H1 (cell line): ENCODE results near the gene ACE. TPM values are rescaled to one million over a fixed set of nuclear protein-coding genes. Genes with fewer than 3 reads are reported as not detected.

Experiments
- CTCF ChIA-PET: fragments of 300-600 bp; sonication (Branson Sonifier 250); formaldehyde crosslinking; loops from one replicate; lab custom pipeline; 2021; ENCODE audit not compliant: partially characterized antibody; lab: Charles Lee
- POLR2A ChIA-PET: fragments of 300-600 bp; sonication (Branson Sonifier 250); formaldehyde crosslinking; loops from one replicate; lab custom pipeline; 2021; ENCODE audit warnings: inconsistent platforms; ENCODE audit not compliant: partially characterized antibody; lab: Charles Lee
- DNase-seq, 2 experiments: peaks; one replicate each; pipeline versions ENCODE4 v3.0.0 to v3.0.0-alpha.2; 2010 to 2022; ENCODE audit warnings: low spot score in 2 of 2, low read depth in 1 of 2, mixed read lengths in 1 of 2
- FAIRE-seq: peaks from 2 replicates; lab custom pipeline; 2011; peaks lifted over from hg19 to GRCh38; lab: Jason Lieb, UNC
- H2AFZ ChIP-seq: 2 replicates; pipeline ENCODE4 v1.8.1; 2012; ENCODE audit warnings: low read length, inconsistent platforms
- H2AK5ac ChIP-seq: 2 replicates; pipeline ENCODE4 v1.6.1; 2013; ENCODE audit warnings: low read depth, low read length
- H2BK120ac ChIP-seq: replicated peaks from 2 replicates; pipeline ENCODE3; 2013; ENCODE audit warnings: low read depth, low read length, inconsistent platforms
- H2BK12ac ChIP-seq: 2 replicates; pipeline ENCODE4 v1.6.1; 2013; ENCODE audit warnings: low read depth, low read length
- H2BK15ac ChIP-seq: 2 replicates; pipeline ENCODE4 v1.6.1; 2013; ENCODE audit warnings: low read length
- H2BK20ac ChIP-seq: 2 replicates; pipeline ENCODE4 v1.6.1; 2013; ENCODE audit warnings: low read length
- H2BK5ac ChIP-seq: 2 replicates; pipeline ENCODE4 v1.6.1; 2013; ENCODE audit warnings: low read depth, low read length
- H3K14ac ChIP-seq: 2 replicates; pipeline ENCODE4 v1.6.1; 2013; ENCODE audit warnings: inconsistent platforms; ENCODE audit not compliant: insufficient read length
- H3K18ac ChIP-seq: 2 replicates; pipeline ENCODE4 v1.6.1; 2013; ENCODE audit warnings: low read length; ENCODE audit errors: extremely low read depth
- H3K23ac ChIP-seq: 2 replicates; pipeline ENCODE4 v1.6.1; 2013; ENCODE audit warnings: inconsistent platforms; ENCODE audit not compliant: insufficient read length
- H3K23me2 ChIP-seq: 2 replicates; pipeline ENCODE4 v1.6.1; 2013; ENCODE audit warnings: low read depth, low read length
- H3K27ac ChIP-seq: 2 replicates; pipeline ENCODE4 v1.6.1; 2011; ENCODE audit warnings: low read depth, low read length, inconsistent platforms
- H3K27me3 ChIP-seq, 4 experiments: replicated peaks in 1 of 4; 1 replicate in 1 of 4; 2 replicates in 3 of 4; pipeline versions ENCODE4 v1.6.1 to v1.8.1; 2011 to 2013; ENCODE audit warnings: low read length in 3 of 4, mild to moderate bottlenecking in 3 of 4, inconsistent platforms in 2 of 4, mixed read lengths in 2 of 4, moderate library complexity in 1 of 4; ENCODE audit not compliant: control insufficient read depth in 3 of 4, insufficient read depth in 3 of 4; ENCODE audit errors: extremely low read depth in 1 of 4
- H3K36me3 ChIP-seq, 4 experiments: 2 replicates each; pipeline versions ENCODE4 v1.6.1 to v1.8.1; 2011 to 2013; ENCODE audit warnings: mild to moderate bottlenecking in 4 of 4, low read length in 3 of 4, moderate library complexity in 2 of 4, control low read depth in 1 of 4, inconsistent platforms in 1 of 4; ENCODE audit not compliant: insufficient read depth in 4 of 4, control insufficient read depth in 2 of 4
- H3K4ac ChIP-seq: replicated peaks from 2 replicates; pipeline ENCODE3; 2013; ENCODE audit warnings: low read length, low read depth, mixed read lengths, inconsistent platforms; ENCODE audit not compliant: insufficient read length
- H3K4me1 ChIP-seq, 4 experiments: replicated peaks in 1 of 4; 1 replicate in 1 of 4; 2 replicates in 3 of 4; pipeline versions ENCODE4 v1.6.1 to v1.8.1; 2011 to 2013; ENCODE audit warnings: low read length in 3 of 4, inconsistent platforms in 2 of 4, mixed read lengths in 1 of 4; ENCODE audit not compliant: insufficient read depth in 4 of 4, control insufficient read depth in 3 of 4
- H3K4me2 ChIP-seq, 2 experiments: 2 replicates each; pipeline versions ENCODE4 v1.6.1 to v1.8.1; 2011 to 2013; ENCODE audit warnings: low read depth in 2 of 2, low read length in 2 of 2, control low read depth in 1 of 2, inconsistent platforms in 1 of 2, mild to moderate bottlenecking in 1 of 2; ENCODE audit not compliant: insufficient read depth in 1 of 2
- H3K4me3 ChIP-seq, 4 experiments: fragments of 200-600, 300-600 bp in 1 of 4; sonication (generic), shearing (Covaris generic), sonication (Bioruptor Twin) in 1 of 4; 2 replicates each; pipeline versions ENCODE4 v1.5.1 to v1.8.1; 2011 to 2016; ENCODE audit warnings: low read length in 4 of 4, low read depth in 3 of 4, control low read depth in 2 of 4, inconsistent platforms in 2 of 4, mild to moderate bottlenecking in 2 of 4, mixed read lengths in 1 of 4, moderate library complexity in 1 of 4; ENCODE audit not compliant: insufficient read depth in 2 of 4; ENCODE audit errors: extremely low read depth in 1 of 4
- H3K56ac ChIP-seq: replicated peaks from 2 replicates; pipeline ENCODE3; 2013; ENCODE audit warnings: low read depth, mild to moderate bottlenecking, mixed read lengths, low read length, inconsistent platforms; ENCODE audit not compliant: insufficient read length
- H3K79me1 ChIP-seq: 2 replicates; pipeline ENCODE4 v1.6.1; 2013; ENCODE audit warnings: low read depth, low read length, control low read depth
- H3K79me2 ChIP-seq, 2 experiments: 2 replicates each; pipeline versions ENCODE4 v1.6.1 to v1.8.1; 2012 to 2013; ENCODE audit warnings: low read length in 2 of 2, mild to moderate bottlenecking in 2 of 2, inconsistent platforms in 1 of 2; ENCODE audit not compliant: insufficient read depth in 2 of 2, control insufficient read depth in 1 of 2
- H3K9ac ChIP-seq, 4 experiments: replicated peaks in 1 of 4; 1 replicate in 1 of 4; 2 replicates in 3 of 4; pipeline versions ENCODE4 v1.6.1 to v1.8.1; 2011 to 2013; ENCODE audit warnings: low read depth in 3 of 4, low read length in 3 of 4, control low read depth in 2 of 4, mild to moderate bottlenecking in 2 of 4, moderate library complexity in 2 of 4, inconsistent platforms in 1 of 4; ENCODE audit errors: extremely low read depth in 1 of 4
- H3K9me3 ChIP-seq, 2 experiments: 2 replicates each; pipeline versions ENCODE4 v1.6.1 to v1.8.1; 2012 to 2013; ENCODE audit warnings: mild to moderate bottlenecking in 2 of 2, moderate library complexity in 2 of 2, control low read depth in 1 of 2, inconsistent platforms in 1 of 2, low read depth in 1 of 2, low read length in 1 of 2, mixed read lengths in 1 of 2; ENCODE audit not compliant: insufficient read depth in 2 of 2
- H4K20me1 ChIP-seq, 2 experiments: replicated peaks in 1 of 2; 2 replicates each; pipeline versions ENCODE3 to v1.8.1; 2011 to 2013; ENCODE audit warnings: inconsistent platforms in 2 of 2, low read length in 2 of 2, mild to moderate bottlenecking in 1 of 2; ENCODE audit not compliant: insufficient read depth in 2 of 2, control insufficient read depth in 1 of 2
- H4K5ac ChIP-seq: 2 replicates; pipeline ENCODE4 v1.6.1; 2013; ENCODE audit warnings: low read length, low read depth, mixed read lengths, inconsistent platforms; ENCODE audit not compliant: insufficient read length
- H4K8ac ChIP-seq: 2 replicates; pipeline ENCODE4 v1.8.0; 2013; ENCODE audit warnings: mild to moderate bottlenecking, moderate library complexity, low read length, inconsistent platforms; ENCODE audit not compliant: insufficient read depth; ENCODE audit errors: extremely low read depth
- H4K91ac ChIP-seq: replicated peaks from 2 replicates; pipeline ENCODE3; 2013; ENCODE audit warnings: low read length, mixed read lengths, inconsistent platforms; ENCODE audit not compliant: insufficient read length
- ASH2L ChIP-seq: fragments of 200-600, 300-600 bp; sonication (generic); IDR thresholded peaks from one replicate; pipeline ENCODE4 v1.7.1; 2017; ENCODE audit warnings: low read length
- CEBPB ChIP-seq: IDR thresholded peaks from 2 replicates; pipeline ENCODE4 v1.6.1; 2012; ENCODE audit warnings: low read depth, low read length
- HDAC2 ChIP-seq, 2 experiments: fragments of 300-600 bp in 1 of 2; sonication (generic) in 1 of 2; IDR thresholded peaks; 2 replicates each; pipeline ENCODE4 v1.6.1; 2011 to 2012; ENCODE audit warnings: low read depth in 2 of 2, low read length in 2 of 2, mild to moderate bottlenecking in 2 of 2, moderate library complexity in 2 of 2, borderline replicate concordance in 1 of 2, inconsistent platforms in 1 of 2
- KDM1A ChIP-seq: fragments of 200-600, 300-600 bp; sonication (generic); IDR thresholded peaks from 2 replicates; pipeline ENCODE4 v1.7.1; 2016; ENCODE audit warnings: mild to moderate bottlenecking, low read length, borderline replicate concordance
- NANOG ChIP-seq: IDR thresholded peaks from 2 replicates; pipeline ENCODE4 v1.6.1; 2011; ENCODE audit warnings: low read length, low read depth, mild to moderate bottlenecking, inconsistent platforms; ENCODE audit not compliant: insufficient read depth, poor library complexity, severe bottlenecking
- POLR2AphosphoS5 ChIP-seq: IDR thresholded peaks from 2 replicates; pipeline ENCODE4 v1.6.1; 2011; ENCODE audit warnings: low read depth, low read length
- RFX5 ChIP-seq: IDR thresholded peaks from 2 replicates; pipeline ENCODE4 v1.6.1; 2011; ENCODE audit warnings: low read depth, low read length, improper control_type of control experiment, borderline replicate concordance
- RNF2 ChIP-seq: fragments of 200-900, 300-1000 bp; sonication (generic); IDR thresholded peaks from 2 replicates; pipeline ENCODE4 v1.7.1; 2016; ENCODE audit warnings: borderline replicate concordance, low read depth, mild to moderate bottlenecking, antibody characterized with exemption, low read length; ENCODE audit not compliant: poor library complexity, severe bottlenecking; ENCODE audit errors: missing control alignments
- SIN3A ChIP-seq, 2 experiments: IDR thresholded peaks in 1 of 2; conservative IDR thresholded peaks in 1 of 2; 2 replicates each; pipeline ENCODE4 v1.6.1; 2011 to 2012; ENCODE audit warnings: low read length in 2 of 2, improper control_type of control experiment in 1 of 2, low read depth in 1 of 2, mild to moderate bottlenecking in 1 of 2
- TAF1 ChIP-seq: IDR thresholded peaks from 2 replicates; pipeline ENCODE4 v1.6.1; 2011; ENCODE audit warnings: mild to moderate bottlenecking, low read depth, low read length
- TCF12 ChIP-seq: IDR thresholded peaks from 2 replicates; pipeline ENCODE4 v1.6.1; 2011; ENCODE audit warnings: low read depth, mild to moderate bottlenecking, low read length
- YY1 ChIP-seq: IDR thresholded peaks from 2 replicates; pipeline ENCODE4 v1.6.1; 2011; ENCODE audit warnings: low read depth, mild to moderate bottlenecking, low read length
- WGBS, 2 experiments: shearing (Covaris generic) in 1 of 2; methylation state at CpG; one replicate each; pipeline versions ENCODE4 v1.1.6 to v1.1.7; 2013 to 2015; ENCODE audit warnings: low lambda C conversion rate in 2 of 2, mixed read lengths in 2 of 2, inconsistent platforms in 1 of 2, low coverage in 1 of 2, missing lambda C conversion rate in 1 of 2; ENCODE audit not compliant: insufficient replicate concordance in 2 of 2, insufficient coverage in 1 of 2, insufficient read length in 1 of 2; ENCODE audit errors: extremely low coverage in 1 of 2, missing lambda C conversion rate in 1 of 2; 5-methylcytosine and 5-hydroxymethylcytosine counted together
- polyA plus RNA-seq, 7 experiments: library from polyadenylated mRNA; depleted of rRNA in 3 of 7; stranded (reverse) in 5 of 7; unstranded in 2 of 7; fragments of >200 nt in 5 of 7; fragments of 200-250 nt in 2 of 7; gene quantifications; 1 replicate in 5 of 7; 2 replicates in 1 of 7; 4 replicates in 1 of 7; pipeline versions ENCODE4 v1.2.1 to v1.2.3, GENCODE V29; 2011 to 2013; ENCODE audit warnings: missing spikeins in 2 of 7, mixed read lengths in 2 of 7
- total RNA-seq: library from RNA; stranded (reverse); fragmentation: NEBNext Ultra II Directional; extraction: Animal tissue kit (Norgen Biotek cat#: 25700); gene quantifications from 2 replicates; pipeline ENCODE4 v1.2.1, GENCODE V29; 2021

Gene ACE
- total and polyA plus RNA-seq, 2 of the 8 experiments (the other 6 are each of a cell fraction or from before 2014, with no cell fraction given), result 2.5 to 5.5 TPM

DNA sequence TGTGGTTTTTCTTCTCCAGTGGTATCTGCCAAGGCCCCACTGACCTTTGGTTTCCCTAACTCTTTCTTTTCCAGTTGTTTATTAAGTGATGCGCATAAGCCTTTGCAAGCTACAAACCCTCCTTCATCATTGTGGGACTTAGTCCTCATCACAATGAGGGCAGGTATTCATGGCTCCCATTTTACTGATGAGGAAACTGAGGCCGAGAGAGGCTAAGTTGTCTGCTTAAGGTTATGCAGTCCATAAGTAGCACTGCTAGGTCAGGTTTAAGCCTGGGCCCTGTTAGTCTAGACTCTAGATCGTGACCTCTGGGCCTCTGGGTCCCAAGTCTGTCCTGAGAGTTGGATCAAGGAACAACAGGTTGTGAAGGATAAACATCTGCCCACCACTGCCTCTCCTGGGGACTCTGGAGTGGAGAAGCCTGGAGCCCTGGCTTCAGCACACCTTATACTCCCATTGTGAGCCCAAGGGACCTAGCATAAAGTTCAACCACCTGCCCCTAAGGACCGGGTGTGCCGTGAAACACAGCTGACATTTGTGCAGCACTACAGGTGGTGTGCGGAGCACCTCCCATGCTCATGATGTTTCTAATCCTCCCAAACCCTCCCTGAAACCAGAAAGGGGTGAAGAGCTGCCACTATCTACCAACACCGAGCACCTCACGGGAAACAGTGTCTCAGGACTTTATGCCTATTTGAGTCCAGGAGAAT, 41.1 kb downstream of the ACE start:
- no peak overlapping the region for H4K91ac ChIP-seq
- H2AFZ ChIP-seq, result no peak overlapping the region
- ChIA-PET CTCF (interaction anchor here (0.6 to 1.5 kb wide), 2 partner anchors 33 to 56 kb away, joined by 3 read pairs; no protein-coding TSS in a partner anchor), POLR2A (no interaction called here)
- H2BK15ac ChIP-seq, result no peak overlapping the region
- DNase-seq (no peak), FAIRE-seq (no peak)
- H3K27ac ChIP-seq, result no peak overlapping the region
- no peak overlapping the region for H2BK12ac ChIP-seq
- no peaks in the 10 kb centered on the region for H4K20me1 ChIP-seq
- no peak overlapping the region for H3K9ac ChIP-seq
- no peak overlapping the region for H3K23ac ChIP-seq
- no peak overlapping the region for H3K4me3 ChIP-seq
- H3K14ac ChIP-seq, result no peak overlapping the region
- H2AK5ac ChIP-seq, result no peak overlapping the region
- H4K8ac ChIP-seq, result no peak overlapping the region
- H3K27me3 ChIP-seq, result no peaks in the 10 kb centered on the region
- H3K36me3 ChIP-seq, result no peaks in the 10 kb centered on the region
- H2BK5ac ChIP-seq, result no peak overlapping the region
- H4K5ac ChIP-seq, result no peak overlapping the region
- H3K4me1 ChIP-seq, result peaks cover 2 to 8% (median 6%) of the 10 kb centered on the region in 4 experiments; a peak in 5 of 7 replicates
- no peak overlapping the region for H3K18ac ChIP-seq
- no peak overlapping the region for H2BK120ac ChIP-seq
- H3K56ac ChIP-seq, result no peak overlapping the region
- no peaks in the 10 kb centered on the region for H3K9me3 ChIP-seq
- no peaks in the 10 kb centered on the region for H3K79me2 ChIP-seq
- no peak overlapping the region for H3K4ac ChIP-seq
- no peaks in the 10 kb centered on the region for H3K79me1 ChIP-seq
- H3K4me2 ChIP-seq, result no peak overlapping the region
- H2BK20ac ChIP-seq, result no peak overlapping the region
- 77% methylated on average over 8 of the region's 8 CpGs; no CpG with 5 or more reads in 1 of the 2 experiments for WGBS, 2 experiments
- H3K23me2 ChIP-seq, result no peaks in the 10 kb centered on the region
- no peak for TF ChIP-seq NANOG
- TF ChIP-seq POLR2AphosphoS5, result no peak
- TF ChIP-seq YY1, result no peak
- TF ChIP-seq TCF12, result no peak
- no peak for TF ChIP-seq SIN3A (conservative IDR thresholded peaks at IDR 0.05 in 1 of 2, IDR thresholded peaks at IDR 0.05 in 1 of 2; ENCODE audit: low read depth in 1 of 2, low read length in 2 of 2)
- no peak for TF ChIP-seq CEBPB
- no peak for TF ChIP-seq KDM1A
- TF ChIP-seq HDAC2 (IDR thresholded peaks at IDR 0.05; ENCODE audit: borderline replicate concordance in 1 of 2, low read depth in 2 of 2, low read length in 2 of 2), result no peak
- TF ChIP-seq RFX5, result no peak
- TF ChIP-seq RNF2, result no peak
- no peak for TF ChIP-seq ASH2L
- no peak for TF ChIP-seq TAF1
